Activated gamma-delta T cell (primary cell): Measurements from ENCODE around the gene CDH18.

ENCODE experiments used
- DNase-seq: peaks from one replicate; lab custom pipeline; 2025; lab: John Stamatoyannopoulos, UW

CDH18 gene

DNA sequence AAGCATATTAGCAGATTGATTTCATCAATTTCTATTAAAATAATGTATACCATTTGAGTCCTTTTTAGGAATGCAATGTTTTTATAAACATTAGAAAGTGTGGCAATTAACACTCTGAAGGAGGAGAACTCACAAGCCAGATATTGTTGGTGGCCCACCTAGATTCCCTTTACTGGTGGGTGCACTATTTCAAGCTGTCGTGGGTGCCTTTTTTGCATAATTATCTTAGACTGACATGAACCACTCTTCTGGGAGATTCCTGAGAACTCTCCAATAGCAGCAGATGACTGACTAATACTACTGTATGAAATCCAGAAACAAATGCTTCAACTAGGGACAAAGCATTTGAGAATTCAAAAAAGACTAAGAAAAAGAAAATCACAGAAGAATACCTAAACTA is 526.0 kb downstream of the CDH18 start:
- DNase-seq = no peak

GRCh38 chr5:19424506-19424905 is 563.5 kb downstream of the CDH18 start:
- DNase-seq = no peak
